Measurements from ENCODE around the gene MALAT1. TPM values are rescaled to one million over a fixed set of nuclear protein-coding genes. Genes with fewer than 3 reads are reported as not detected.
A peak's percentile ranks its signal among the peaks of the same experiment; 100 is the strongest.

Gene MALAT1
- total and polyA plus RNA-seq, 2 of the 13 experiments (the other 11 are each of a cell fraction or from before 2014, with no cell fraction given) = 143 to 1,237 TPM

DNA sequence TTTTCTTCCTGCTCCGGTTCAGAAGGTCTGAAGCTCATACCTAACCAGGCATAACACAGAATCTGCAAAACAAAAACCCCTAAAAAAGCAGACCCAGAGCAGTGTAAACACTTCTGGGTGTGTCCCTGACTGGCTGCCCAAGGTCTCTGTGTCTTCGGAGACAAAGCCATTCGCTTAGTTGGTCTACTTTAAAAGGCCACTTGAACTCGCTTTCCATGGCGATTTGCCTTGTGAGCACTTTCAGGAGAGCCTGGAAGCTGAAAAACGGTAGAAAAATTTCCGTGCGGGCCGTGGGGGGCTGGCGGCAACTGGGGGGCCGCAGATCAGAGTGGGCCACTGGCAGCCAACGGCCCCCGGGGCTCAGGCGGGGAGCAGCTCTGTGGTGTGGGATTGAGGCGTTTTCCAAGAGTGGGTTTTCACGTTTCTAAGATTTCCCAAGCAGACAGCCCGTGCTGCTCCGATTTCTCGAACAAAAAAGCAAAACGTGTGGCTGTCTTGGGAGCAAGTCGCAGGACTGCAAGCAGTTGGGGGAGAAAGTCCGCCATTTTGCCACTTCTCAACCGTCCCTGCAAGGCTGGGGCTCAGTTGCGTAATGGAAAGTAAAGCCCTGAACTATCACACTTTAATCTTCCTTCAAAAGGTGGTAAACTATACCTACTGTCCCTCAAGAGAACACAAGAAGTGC, 661 bp upstream of the MALAT1 start (continued):
- TF ChIP-seq, protein P1, sequence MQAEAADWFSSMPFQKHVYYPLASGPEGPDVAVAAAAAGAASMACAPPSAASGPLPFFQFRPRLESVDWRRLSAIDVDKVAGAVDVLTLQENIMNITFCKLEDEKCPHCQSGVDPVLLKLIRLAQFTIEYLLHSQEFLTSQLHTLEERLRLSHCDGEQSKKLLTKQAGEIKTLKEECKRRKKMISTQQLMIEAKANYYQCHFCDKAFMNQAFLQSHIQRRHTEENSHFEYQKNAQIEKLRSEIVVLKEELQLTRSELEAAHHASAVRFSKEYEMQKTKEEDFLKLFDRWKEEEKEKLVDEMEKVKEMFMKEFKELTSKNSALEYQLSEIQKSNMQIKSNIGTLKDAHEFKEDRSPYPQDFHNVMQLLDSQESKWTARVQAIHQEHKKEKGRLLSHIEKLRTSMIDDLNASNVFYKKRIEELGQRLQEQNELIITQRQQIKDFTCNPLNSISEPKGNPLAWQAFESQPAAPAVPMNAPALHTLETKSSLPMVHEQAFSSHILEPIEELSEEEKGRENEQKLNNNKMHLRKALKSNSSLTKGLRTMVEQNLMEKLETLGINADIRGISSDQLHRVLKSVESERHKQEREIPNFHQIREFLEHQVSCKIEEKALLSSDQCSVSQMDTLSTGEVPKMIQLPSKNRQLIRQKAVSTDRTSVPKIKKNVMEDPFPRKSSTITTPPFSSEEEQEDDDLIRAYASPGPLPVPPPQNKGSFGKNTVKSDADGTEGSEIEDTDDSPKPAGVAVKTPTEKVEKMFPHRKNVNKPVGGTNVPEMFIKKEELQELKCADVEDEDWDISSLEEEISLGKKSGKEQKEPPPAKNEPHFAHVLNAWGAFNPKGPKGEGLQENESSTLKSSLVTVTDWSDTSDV (CRISPR knock-in tag; IDR thresholded peaks at IDR 0.05) = no peak
- TF ChIP-seq XBP1 (CRISPR knock-in tag; IDR thresholded peaks at IDR 0.05) (no peak), PITX1 (CRISPR knock-in tag; IDR thresholded peaks at IDR 0.05) (no peak), SNAI1 (CRISPR knock-in tag; IDR thresholded peaks at IDR 0.05; ENCODE audit: borderline replicate concordance) (no peak), RBAK (CRISPR knock-in tag; IDR thresholded peaks at IDR 0.05) (no peak), ZNF776 (CRISPR knock-in tag; IDR thresholded peaks at IDR 0.05) (no peak), ZNF3 (CRISPR knock-in tag; IDR thresholded peaks at IDR 0.05) (no peak), ZNF263 (CRISPR knock-in tag; IDR thresholded peaks at IDR 0.05) (no peak), ZNF343 (CRISPR knock-in tag; IDR thresholded peaks at IDR 0.05) (no peak), ZNF136 (CRISPR knock-in tag; IDR thresholded peaks at IDR 0.05; ENCODE audit: low read depth) (no peak), ZNF749 (CRISPR knock-in tag; IDR thresholded peaks at IDR 0.05; ENCODE audit: borderline replicate concordance) (no peak; the same call in 1 of the 2 replicates), ZFP1 (CRISPR knock-in tag; IDR thresholded peaks at IDR 0.05) (no peak), TEAD2 (CRISPR knock-in tag; IDR thresholded peaks at IDR 0.05) (no peak), RCOR2 (CRISPR knock-in tag; IDR thresholded peaks at IDR 0.05) (no peak), SRSF1 (optimal IDR thresholded peaks at IDR 0.05; ENCODE audit: low read depth, low read length) (peak; percentile 31), KLF15 (CRISPR knock-in tag; IDR thresholded peaks at IDR 0.05; ENCODE audit: borderline replicate concordance) (no peak), RFXANK (CRISPR knock-in tag; IDR thresholded peaks at IDR 0.05) (no peak), REL (CRISPR knock-in tag; conservative IDR thresholded peaks at IDR 0.05) (no peak), ZBTB21 (CRISPR knock-in tag; IDR thresholded peaks at IDR 0.05) (no peak), YEATS2 (CRISPR knock-in tag; IDR thresholded peaks at IDR 0.05; ENCODE audit: borderline replicate concordance) (0 out of 2 replicates have a peak, but pooled peaks have one; percentile 2)
- TF ChIP-seq, protein P2, sequence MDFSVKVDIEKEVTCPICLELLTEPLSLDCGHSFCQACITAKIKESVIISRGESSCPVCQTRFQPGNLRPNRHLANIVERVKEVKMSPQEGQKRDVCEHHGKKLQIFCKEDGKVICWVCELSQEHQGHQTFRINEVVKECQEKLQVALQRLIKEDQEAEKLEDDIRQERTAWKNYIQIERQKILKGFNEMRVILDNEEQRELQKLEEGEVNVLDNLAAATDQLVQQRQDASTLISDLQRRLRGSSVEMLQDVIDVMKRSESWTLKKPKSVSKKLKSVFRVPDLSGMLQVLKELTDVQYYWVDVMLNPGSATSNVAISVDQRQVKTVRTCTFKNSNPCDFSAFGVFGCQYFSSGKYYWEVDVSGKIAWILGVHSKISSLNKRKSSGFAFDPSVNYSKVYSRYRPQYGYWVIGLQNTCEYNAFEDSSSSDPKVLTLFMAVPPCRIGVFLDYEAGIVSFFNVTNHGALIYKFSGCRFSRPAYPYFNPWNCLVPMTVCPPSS (IDR thresholded peaks at IDR 0.05) = no peak
- TF ChIP-seq, protein P3, sequence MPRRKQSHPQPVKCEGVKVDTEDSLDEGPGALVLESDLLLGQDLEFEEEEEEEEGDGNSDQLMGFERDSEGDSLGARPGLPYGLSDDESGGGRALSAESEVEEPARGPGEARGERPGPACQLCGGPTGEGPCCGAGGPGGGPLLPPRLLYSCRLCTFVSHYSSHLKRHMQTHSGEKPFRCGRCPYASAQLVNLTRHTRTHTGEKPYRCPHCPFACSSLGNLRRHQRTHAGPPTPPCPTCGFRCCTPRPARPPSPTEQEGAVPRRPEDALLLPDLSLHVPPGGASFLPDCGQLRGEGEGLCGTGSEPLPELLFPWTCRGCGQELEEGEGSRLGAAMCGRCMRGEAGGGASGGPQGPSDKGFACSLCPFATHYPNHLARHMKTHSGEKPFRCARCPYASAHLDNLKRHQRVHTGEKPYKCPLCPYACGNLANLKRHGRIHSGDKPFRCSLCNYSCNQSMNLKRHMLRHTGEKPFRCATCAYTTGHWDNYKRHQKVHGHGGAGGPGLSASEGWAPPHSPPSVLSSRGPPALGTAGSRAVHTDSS (CRISPR knock-in tag; conservative IDR thresholded peaks at IDR 0.05) = no peak

Measured in HepG2 (cell line).